ENCODE results near the gene UBE2G1. TPM values are rescaled to one million over a fixed set of nuclear protein-coding genes. Genes with fewer than 3 reads are reported as not detected.

Gene UBE2G1
- total and polyA plus RNA-seq, 2 of the 8 experiments (the other 6 are each of a cell fraction or from before 2014, with no cell fraction given), result 73.9 to 170 TPM

DNA sequence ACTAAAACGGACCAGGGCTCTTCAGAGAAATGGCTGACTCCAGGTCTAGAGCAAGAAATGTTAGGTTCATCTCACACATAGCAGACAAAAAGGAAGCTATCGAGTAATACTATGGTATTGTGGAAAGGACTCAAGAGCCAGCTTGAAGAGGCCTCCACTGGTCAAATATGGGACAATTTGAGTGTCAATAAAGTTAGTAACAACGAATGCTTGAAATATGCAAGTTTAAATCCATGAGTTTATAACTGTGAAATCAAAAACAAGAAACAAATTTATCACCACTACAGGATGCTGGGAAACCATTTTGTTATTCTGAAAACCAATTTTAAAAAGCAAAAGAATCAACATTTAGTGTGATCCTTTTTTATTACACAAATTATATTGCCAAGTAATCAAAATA, 52.3 kb downstream of the UBE2G1 start:
- H3K9me3 ChIP-seq (ENCODE audit: insufficient read depth in 2 of 2, low read depth in 1 of 2, low read length in 1 of 2), result no peaks in the 10 kb centered on the region; a peak in 1 of 4 replicates
- H2AK5ac ChIP-seq (ENCODE audit: low read depth, low read length), result no peak overlapping the region
- no peak overlapping the region for H4K5ac ChIP-seq (ENCODE audit: insufficient read length, low read depth, low read length)
- no peak overlapping the region for H2BK5ac ChIP-seq (ENCODE audit: low read depth, low read length)
- H2AFZ ChIP-seq (ENCODE audit: low read length), result no peak overlapping the region
- no peaks in the 10 kb centered on the region for H3K27me3 ChIP-seq (replicated peaks in 1 of 4; ENCODE audit: control insufficient read depth in 3 of 4, extremely low read depth in 1 of 4, insufficient read depth in 3 of 4, low read length in 3 of 4)
- peaks cover 15 to 17% of the 10 kb centered on the region in 2 experiments for H4K20me1 ChIP-seq (replicated peaks in 1 of 2; ENCODE audit: control insufficient read depth in 1 of 2, insufficient read depth in 2 of 2, low read length in 2 of 2)
- FAIRE-seq (no peak), DNase-seq (ENCODE audit: low read depth in 1 of 2, low spot score in 2 of 2) (no peak)
- H2BK15ac ChIP-seq (ENCODE audit: low read length), result no peak overlapping the region
- POLR2A ChIA-PET (ENCODE audit: partially characterized antibody), result interaction anchor here (0.8 kb wide), 1 partner anchor 83 kb away, joined by 3 read pairs; no protein-coding TSS in a partner anchor
- peaks cover 5% of the 10 kb centered on the region for H3K79me1 ChIP-seq (ENCODE audit: low read depth, low read length)
- H3K23me2 ChIP-seq (ENCODE audit: low read depth, low read length), result no peaks in the 10 kb centered on the region
- no peak overlapping the region for H3K4ac ChIP-seq (replicated peaks; ENCODE audit: insufficient read length, low read depth, low read length)
- H3K14ac ChIP-seq (ENCODE audit: insufficient read length), result no peak overlapping the region
- no peak overlapping the region for H3K27ac ChIP-seq (ENCODE audit: low read depth, low read length)
- H3K9ac ChIP-seq (replicated peaks in 1 of 4; ENCODE audit: extremely low read depth in 1 of 4, low read depth in 3 of 4, low read length in 3 of 4), result no peak overlapping the region
- CTCF ChIA-PET (ENCODE audit: partially characterized antibody), result interaction anchor here (0.7 kb wide), 1 partner anchor 53 kb away, joined by 3 read pairs; no protein-coding TSS in a partner anchor
- H2BK20ac ChIP-seq (ENCODE audit: low read length), result no peak overlapping the region
- no peak overlapping the region for H3K23ac ChIP-seq (ENCODE audit: insufficient read length)
- H4K91ac ChIP-seq (replicated peaks; ENCODE audit: insufficient read length, low read length), result no peak overlapping the region
- no peaks in the 10 kb centered on the region; a peak in 3 of 8 replicates for H3K36me3 ChIP-seq (ENCODE audit: control insufficient read depth in 2 of 4, insufficient read depth in 4 of 4, low read length in 3 of 4)
- H3K4me3 ChIP-seq (ENCODE audit: extremely low read depth in 1 of 4, insufficient read depth in 2 of 4, low read depth in 3 of 4, low read length in 4 of 4), result no peak overlapping the region
- no peak overlapping the region for H2BK120ac ChIP-seq (replicated peaks; ENCODE audit: low read depth, low read length)
- no peak overlapping the region for H3K18ac ChIP-seq (ENCODE audit: extremely low read depth, low read length)
- H3K56ac ChIP-seq (replicated peaks; ENCODE audit: insufficient read length, low read depth, low read length), result no peak overlapping the region
- H3K4me2 ChIP-seq (ENCODE audit: insufficient read depth in 1 of 2, low read depth in 2 of 2, low read length in 2 of 2), result no peak overlapping the region
- no peak overlapping the region for H2BK12ac ChIP-seq (ENCODE audit: low read depth, low read length)
- WGBS, 2 experiments (ENCODE audit: extremely low coverage in 1 of 2, insufficient coverage in 1 of 2, insufficient read length in 1 of 2, insufficient replicate concordance in 2 of 2, low coverage in 1 of 2, low lambda C conversion rate in 2 of 2, missing lambda C conversion rate in 1 of 2), result 89% methylated on average over 3 of the region's 3 CpGs; no CpG with 5 or more reads in 1 of the 2 experiments
- H3K4me1 ChIP-seq (replicated peaks in 1 of 4; ENCODE audit: control insufficient read depth in 3 of 4, insufficient read depth in 4 of 4, low read length in 3 of 4), result peaks cover 0 to 13% (median 1%) of the 10 kb centered on the region in 4 experiments; a peak in 3 of 7 replicates
- no peak overlapping the region for H4K8ac ChIP-seq (ENCODE audit: extremely low read depth, insufficient read depth, low read length)
- H3K79me2 ChIP-seq (ENCODE audit: control insufficient read depth in 1 of 2, insufficient read depth in 2 of 2, low read length in 2 of 2), result peaks cover 38 to 95% of the 10 kb centered on the region in 2 experiments; a peak in 3 of 4 replicates
- TF ChIP-seq CTBP2 (IDR thresholded peaks at IDR 0.05; ENCODE audit: borderline replicate concordance, insufficient read depth, insufficient read length, low read length), result no peak
- TF ChIP-seq NRF1 (IDR thresholded peaks at IDR 0.05; ENCODE audit: low read depth, low read length), result no peak
- TF ChIP-seq SRF (IDR thresholded peaks at IDR 0.05; ENCODE audit: low read depth, low read length), result no peak
- no peak for TF ChIP-seq ZNF274 (IDR thresholded peaks at IDR 0.05; ENCODE audit: borderline replicate concordance, extremely low read depth, low read length)
- TF ChIP-seq, protein P1, sequence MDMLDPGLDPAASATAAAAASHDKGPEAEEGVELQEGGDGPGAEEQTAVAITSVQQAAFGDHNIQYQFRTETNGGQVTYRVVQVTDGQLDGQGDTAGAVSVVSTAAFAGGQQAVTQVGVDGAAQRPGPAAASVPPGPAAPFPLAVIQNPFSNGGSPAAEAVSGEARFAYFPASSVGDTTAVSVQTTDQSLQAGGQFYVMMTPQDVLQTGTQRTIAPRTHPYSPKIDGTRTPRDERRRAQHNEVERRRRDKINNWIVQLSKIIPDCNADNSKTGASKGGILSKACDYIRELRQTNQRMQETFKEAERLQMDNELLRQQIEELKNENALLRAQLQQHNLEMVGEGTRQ (IDR thresholded peaks at IDR 0.05; ENCODE audit: low read length), result no peak
- no peak for TF ChIP-seq RXRA (IDR thresholded peaks at IDR 0.05; ENCODE audit: insufficient read depth, low read depth, low read length)
- no peak for TF ChIP-seq ASH2L (IDR thresholded peaks at IDR 0.05; ENCODE audit: low read length)
- TF ChIP-seq BCL11A (IDR thresholded peaks at IDR 0.05; ENCODE audit: low read depth in 2 of 2, low read length in 2 of 2), result no peak
- TF ChIP-seq, protein P2, sequence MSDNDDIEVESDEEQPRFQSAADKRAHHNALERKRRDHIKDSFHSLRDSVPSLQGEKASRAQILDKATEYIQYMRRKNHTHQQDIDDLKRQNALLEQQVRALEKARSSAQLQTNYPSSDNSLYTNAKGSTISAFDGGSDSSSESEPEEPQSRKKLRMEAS (IDR thresholded peaks at IDR 0.05), result no peak
- no peak for TF ChIP-seq JUN (IDR thresholded peaks at IDR 0.05; ENCODE audit: low read depth, low read length)
- no peak for TF ChIP-seq GABPA (IDR thresholded peaks at IDR 0.05; ENCODE audit: borderline replicate concordance, insufficient read depth, low read length)

Data from H1 (cell line).